HG02759 (cell line): ENCODE results near the gene CTAG1B.
"Not testable (repeated sequence)": the region's sequence is repeated elsewhere in the genome, so short reads cannot be mapped to it uniquely, and the experiment has no call there.

Experiments
- ATAC-seq: cut with Tn5 transposase; IDR thresholded peaks from one replicate; pipeline ENCODE4 v1.9.1; 2021; ENCODE audit warnings: mild to moderate bottlenecking, moderate library complexity; ENCODE audit not compliant: unreplicated experiment

CTAG1B gene

GRCh38 chrX:154619182-154619581 lies at the start of gene CTAG1B:
CTAG1B (minus strand) TSS chrX:154619282; CDS start chrX:154619218, 64 bp downstream.
- not testable (repeated sequence) for ATAC-seq

GRCh38 chrX:154661899-154662298 lies 42.8 kb upstream of the CTAG1B start:
- no peak for ATAC-seq

DNA sequence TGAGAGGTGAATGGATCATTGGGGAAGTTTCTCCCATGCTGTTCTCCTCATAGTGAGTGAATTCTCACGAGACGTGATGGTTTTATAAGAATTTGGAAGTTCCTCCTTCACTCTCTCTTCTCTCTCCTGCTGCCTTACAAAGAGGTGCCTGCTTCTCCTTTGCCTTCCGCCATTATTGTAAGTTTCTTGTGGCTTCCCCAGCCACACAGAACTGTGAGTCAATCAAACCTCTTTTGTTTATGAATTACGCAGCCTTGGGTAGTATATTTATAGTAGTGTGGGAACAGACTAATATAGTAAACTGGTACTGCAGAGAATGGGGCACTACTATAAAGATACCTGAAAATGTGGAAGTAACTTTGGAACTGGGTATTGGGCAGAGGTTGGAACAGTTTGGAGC lies 42.1 kb upstream of the CTAG1B start:
- ATAC-seq: no peak

DNA sequence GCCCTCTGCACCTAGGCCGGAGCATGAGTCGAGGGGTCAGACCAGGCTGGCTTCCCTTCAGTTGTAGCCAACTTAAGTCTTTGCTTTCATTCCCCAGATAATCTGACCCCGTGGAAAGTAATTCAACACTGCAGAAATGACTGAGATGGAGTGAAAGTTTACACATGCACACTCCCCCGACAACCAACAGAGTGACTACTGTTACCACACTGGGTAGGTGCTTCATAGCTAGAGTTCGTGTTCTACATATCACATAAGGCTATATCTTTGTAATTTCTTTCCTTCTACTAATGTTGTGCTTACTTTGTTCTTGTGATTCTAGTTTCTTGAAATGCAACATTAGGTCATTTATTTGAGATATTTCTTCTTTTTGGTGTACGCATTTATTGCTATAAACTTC lies 41.5 kb upstream of the CTAG1B start:
- no peak for ATAC-seq

DNA sequence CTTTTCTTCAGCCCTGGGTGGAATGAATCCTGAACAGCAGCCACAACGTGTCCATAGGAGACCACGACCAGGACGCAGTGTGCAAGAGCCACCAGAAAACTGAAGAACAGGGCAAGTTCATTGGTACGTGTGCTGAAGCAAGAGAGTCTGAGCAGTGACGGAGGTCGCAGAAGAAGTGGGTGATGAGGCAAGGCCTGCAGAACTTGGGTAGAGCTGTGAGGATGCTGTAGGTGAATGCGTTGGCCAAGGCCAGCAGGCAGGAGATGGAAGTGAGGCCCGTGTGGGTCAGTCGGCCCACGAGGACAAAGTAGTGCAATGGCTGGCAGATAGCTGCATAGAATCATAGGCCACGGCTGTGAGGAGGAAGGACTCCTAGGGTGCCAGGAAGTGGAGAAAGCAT lies 39.9 kb upstream of the CTAG1B start:
- no peak for ATAC-seq

GRCh38 chrX:154658187-154658586 lies 39.1 kb upstream of the CTAG1B start:
- ATAC-seq: no peak

GRCh38 chrX:154657226-154657805 lies 38.2 kb upstream of the CTAG1B start:
- no peak for ATAC-seq

GRCh38 chrX:154655786-154656185 lies 36.7 kb upstream of the CTAG1B start:
- no peak for ATAC-seq

DNA sequence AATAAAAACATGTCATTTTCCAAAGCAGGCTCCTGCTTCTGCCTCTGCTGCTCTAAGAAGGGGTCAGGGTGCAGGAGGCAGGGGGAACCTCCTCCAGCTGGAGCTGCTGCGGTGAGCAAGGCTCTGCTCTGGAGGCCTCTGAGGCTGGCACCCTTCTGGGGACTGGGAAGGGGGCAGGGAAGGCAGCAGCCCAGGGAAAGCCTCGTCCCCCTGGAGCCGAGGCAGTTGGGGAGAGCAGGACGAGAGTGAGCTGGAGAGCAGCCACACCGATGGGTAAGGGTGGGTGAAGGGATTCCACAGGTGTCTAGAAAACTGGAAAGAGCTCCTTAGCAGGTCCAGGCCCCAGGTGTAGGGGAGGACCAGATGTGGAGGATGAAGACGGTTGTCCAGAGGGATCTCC lies 36.3 kb upstream of the CTAG1B start:
- ATAC-seq: no peak

- ATAC-seq: no peak
Observed at GRCh38 chrX:154654925-154655324, 35.8 kb upstream of the CTAG1B start.

DNA sequence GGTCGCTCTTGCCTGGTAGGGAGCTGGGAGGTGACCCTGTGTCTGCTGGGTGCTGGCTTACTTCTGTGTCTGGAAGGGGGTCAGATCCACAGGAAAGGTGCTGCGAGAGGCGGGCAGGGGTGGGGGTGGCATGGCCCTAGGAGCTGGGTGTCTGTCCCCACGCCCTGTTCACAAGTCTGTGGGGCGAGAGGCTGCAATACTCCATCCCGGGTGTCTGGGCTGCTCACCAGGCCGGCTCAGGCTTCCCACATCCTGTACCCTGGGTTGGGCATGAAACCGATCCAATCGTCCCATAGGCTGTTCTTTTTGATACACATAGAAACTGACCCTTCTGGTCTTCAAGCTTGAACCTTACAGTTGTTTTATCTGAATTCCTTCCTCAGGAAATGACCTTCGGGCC lies 35.3 kb upstream of the CTAG1B start:
- ATAC-seq: no peak

- ATAC-seq: not testable (repeated sequence)
Observed at GRCh38 chrX:154653413-154653812, 34.3 kb upstream of the CTAG1B start, which contains the start of gene CTAG2. CTAG2 (minus strand) TSS chrX:154653579; CDS start chrX:154653515, 64 bp downstream.

DNA sequence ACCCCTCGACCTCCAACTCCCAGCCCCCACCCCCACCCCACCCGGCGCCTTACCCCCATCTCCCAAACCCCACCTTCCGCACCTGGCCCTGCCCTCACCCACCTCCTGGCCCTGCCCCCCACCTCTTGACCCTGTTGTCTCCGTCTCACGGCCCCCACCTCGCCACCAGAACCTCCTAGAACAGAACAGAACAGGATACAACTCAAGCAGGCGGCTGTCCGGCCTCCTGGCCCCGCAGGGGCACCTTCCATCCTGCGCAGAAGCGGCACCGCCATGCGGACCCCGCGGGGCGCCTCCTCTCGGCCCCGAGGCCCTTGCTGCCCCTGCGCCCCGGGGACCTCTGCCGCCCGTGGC lies 33.9 kb upstream of the CTAG1B start:
- ATAC-seq: no peak

DNA sequence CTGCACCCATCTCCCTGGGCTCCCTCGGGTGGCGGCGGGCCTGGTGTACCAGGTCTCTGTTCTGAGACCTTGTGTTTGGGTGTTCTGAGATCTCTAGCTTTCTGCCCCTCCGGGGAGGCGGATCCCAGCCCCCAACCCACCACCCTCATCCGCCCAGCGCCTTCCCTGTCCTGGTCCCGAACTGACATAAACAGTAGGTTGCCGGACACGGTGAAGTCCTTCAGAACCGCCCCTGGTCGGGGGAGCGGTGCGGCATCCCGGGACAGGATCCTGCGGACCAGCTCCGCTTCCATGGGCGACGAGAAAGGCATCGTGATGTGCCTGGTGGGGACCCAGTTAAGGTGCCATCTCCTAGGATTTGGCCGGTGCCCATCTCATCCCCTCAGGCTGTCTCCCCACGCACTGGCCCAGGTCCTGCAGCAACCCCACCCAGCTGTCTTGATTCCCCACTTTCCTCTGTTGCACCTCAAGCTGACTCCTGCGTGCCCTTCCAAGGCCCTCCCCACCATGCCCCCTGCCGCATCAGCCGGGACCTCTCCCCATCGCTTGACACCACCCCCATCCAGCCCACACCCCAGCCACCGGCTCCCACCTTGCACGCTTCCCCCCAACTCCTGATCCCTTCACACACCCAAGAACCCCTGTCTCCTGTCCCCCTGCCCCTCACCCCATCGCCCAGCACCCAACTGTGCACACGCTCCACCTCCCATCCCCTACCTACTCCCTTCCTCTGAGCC lies 33.4 kb upstream of the CTAG1B start:
- ATAC-seq: no peak

- ATAC-seq: no peak
Observed at GRCh38 chrX:154650221-154650510, 31.1 kb upstream of the CTAG1B start.

DNA sequence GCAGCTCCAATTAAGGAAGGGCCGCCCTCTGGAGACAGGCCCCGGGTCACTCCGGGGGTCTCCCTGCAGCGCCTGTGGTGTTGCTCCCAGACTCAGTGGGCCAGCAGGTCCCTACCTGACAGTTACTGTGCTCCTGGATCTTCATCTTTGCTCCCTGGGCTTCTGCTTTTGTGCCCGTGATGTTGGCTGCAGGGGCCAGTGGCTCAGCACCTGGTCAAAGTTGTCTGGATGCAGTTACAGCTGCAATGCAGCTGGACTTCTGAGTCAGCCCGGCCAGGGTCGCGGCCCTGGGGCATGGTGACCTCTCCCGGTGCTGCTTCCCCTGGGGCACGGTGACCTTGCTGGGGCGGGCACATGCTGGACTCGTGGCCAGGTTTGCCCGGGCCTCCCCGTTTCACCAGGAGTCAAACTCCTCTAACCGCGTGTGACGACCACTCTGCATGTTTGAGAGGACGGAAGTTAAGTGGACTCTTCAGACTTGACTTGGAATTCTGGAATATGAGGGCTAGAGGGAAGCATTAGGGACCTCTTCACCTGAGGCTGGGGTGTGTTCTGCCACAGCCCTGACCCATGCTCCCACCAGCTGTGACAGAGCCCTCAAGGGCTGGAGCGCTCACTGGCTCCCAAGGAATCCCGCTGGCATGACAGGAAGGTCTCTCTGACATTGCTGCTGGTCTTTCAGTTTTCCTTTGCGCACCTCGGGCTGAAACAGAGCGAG lies 30.6 kb upstream of the CTAG1B start:
- ATAC-seq: no peak

GRCh38 chrX:154648931-154649330 lies 29.8 kb upstream of the CTAG1B start:
- ATAC-seq: no peak

- ATAC-seq: not testable (repeated sequence)
Observed at GRCh38 chrX:154645745-154646378, 26.8 kb upstream of the CTAG1B start.

GRCh38 chrX:154643708-154644107 lies 24.6 kb upstream of the CTAG1B start:
- ATAC-seq: not testable (repeated sequence)

GRCh38 chrX:154641740-154642139 lies 22.7 kb upstream of the CTAG1B start:
- ATAC-seq: not testable (repeated sequence)

GRCh38 chrX:154633661-154634060 lies 14.6 kb upstream of the CTAG1B start:
- not testable (repeated sequence) for ATAC-seq

DNA sequence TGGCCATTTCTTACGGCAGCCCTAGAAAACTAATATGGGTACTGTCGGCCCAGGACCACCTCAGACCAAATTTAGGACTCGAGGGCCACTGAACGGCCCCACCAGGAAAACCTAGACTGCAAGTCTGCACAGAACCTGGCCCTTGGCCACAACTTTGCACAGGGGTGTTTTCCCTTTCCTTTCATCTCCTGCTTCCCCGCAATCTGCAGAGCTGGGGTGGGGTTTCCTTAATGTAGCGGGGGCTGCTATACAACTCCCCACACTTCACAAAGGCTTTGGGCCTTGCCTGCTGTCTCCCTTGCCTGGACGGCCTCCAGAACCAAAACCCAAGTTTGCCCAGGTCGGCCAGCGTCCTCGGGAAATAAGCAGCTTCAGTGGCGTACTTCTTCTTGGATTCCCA lies 11.9 kb upstream of the CTAG1B start:
- ATAC-seq: not testable (repeated sequence)
